ENCODE measurements around the gene CPNE4. TPM values are rescaled to one million over a fixed set of nuclear protein-coding genes. Genes with fewer than 3 reads are reported as not detected.

Gene CPNE4
- total and polyA plus RNA-seq, 7 experiments from 2014 or later: not detected

GRCh38 chr3:131544557-131544956 lies 490.3 kb downstream of the CPNE4 start:
- DNase-seq (no peak), ATAC-seq (no peak)
- intact Hi-C loops (cut with micrococcal nuclease): no loop called here
- H3K27me3 ChIP-seq (ENCODE audit: control insufficient read depth in 2 of 2, insufficient read depth in 2 of 2, low read length in 2 of 2): no peaks in the 10 kb centered on the region
- H3K36me3 ChIP-seq (ENCODE audit: control insufficient read depth in 2 of 3, insufficient read depth in 3 of 3, low read length in 3 of 3): no peaks in the 10 kb centered on the region
- no peaks in the 10 kb centered on the region for H3K4me1 ChIP-seq (ENCODE audit: control insufficient read depth in 2 of 2, insufficient read depth in 2 of 2, low read length in 2 of 2)
- ChIA-PET POLR2A (no interaction called here), CTCF (no interaction called here)
- H3K4me3 ChIP-seq (ENCODE audit: low read length): no peak overlapping the region
- H3K27ac Mint-ChIP-seq: no peak overlapping the region
- no peaks in the 10 kb centered on the region for H3K4me1 Mint-ChIP-seq
- H3K27me3 Mint-ChIP-seq: peaks cover 23 to 38% (median 26%) of the 10 kb centered on the region in 5 donors
- no peak overlapping the region for H3K27ac ChIP-seq (ENCODE audit: low read depth, low read length)
- H3K9me3 Mint-ChIP-seq: no peaks in the 10 kb centered on the region
- no peak overlapping the region for H3K4me3 Mint-ChIP-seq
- H3K9me3 ChIP-seq (ENCODE audit: control insufficient read depth in 2 of 3, low read length in 3 of 3): no peaks in the 10 kb centered on the region
- no peaks in the 10 kb centered on the region for H3K36me3 Mint-ChIP-seq

GRCh38 chr3:131543714-131544113 lies 491.1 kb downstream of the CPNE4 start:
- H3K4me1 Mint-ChIP-seq: no peaks in the 10 kb centered on the region
- CTCF ChIA-PET: no interaction called here
- ATAC-seq: no peak

DNA sequence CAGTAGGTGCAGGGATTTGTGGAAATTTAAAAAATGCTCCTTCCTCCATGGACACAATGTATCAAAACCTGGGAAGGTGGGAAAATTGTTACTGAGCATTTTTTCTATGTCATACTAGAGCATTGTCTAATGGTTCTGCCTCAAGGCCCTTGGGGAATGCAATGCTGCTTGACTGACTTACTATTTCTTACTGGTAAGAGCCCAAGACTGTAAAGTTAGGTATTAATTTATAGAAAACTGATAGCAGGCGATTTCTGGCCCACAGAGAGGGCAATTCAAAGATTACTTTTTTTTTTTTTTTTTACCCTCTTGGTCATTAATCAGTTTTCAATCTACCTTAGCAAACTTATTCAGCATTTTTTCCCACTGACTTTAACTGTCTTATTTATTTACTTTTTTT lies 493.5 kb downstream of the CPNE4 start:
- H3K27me3 Mint-ChIP-seq: peaks cover 16 to 31% (median 30%) of the 10 kb centered on the region in 5 donors
- H3K4me3 ChIP-seq (ENCODE audit: low read length): no peak overlapping the region
- H3K27ac ChIP-seq (ENCODE audit: low read depth, low read length): no peak overlapping the region
- ATAC-seq: no peak
- no peak for DNase-seq
- H3K27ac Mint-ChIP-seq: no peak overlapping the region
- H3K36me3 ChIP-seq (ENCODE audit: control insufficient read depth in 2 of 3, insufficient read depth in 3 of 3, low read length in 3 of 3): no peaks in the 10 kb centered on the region
- CTCF ChIA-PET: no interaction called here
- no peaks in the 10 kb centered on the region for H3K9me3 Mint-ChIP-seq
- no peak overlapping the region for H3K4me3 Mint-ChIP-seq
- no peaks in the 10 kb centered on the region for H3K4me1 ChIP-seq (ENCODE audit: control insufficient read depth in 2 of 2, insufficient read depth in 2 of 2, low read length in 2 of 2)
- no peaks in the 10 kb centered on the region for H3K27me3 ChIP-seq (ENCODE audit: control insufficient read depth in 2 of 2, insufficient read depth in 2 of 2, low read length in 2 of 2)
- intact Hi-C loops (cut with micrococcal nuclease): no loop called here
- POLR2A ChIA-PET: no interaction called here
- H3K36me3 Mint-ChIP-seq: no peaks in the 10 kb centered on the region
- H3K9me3 ChIP-seq (ENCODE audit: control insufficient read depth in 2 of 3, low read length in 3 of 3): no peaks in the 10 kb centered on the region
- no peaks in the 10 kb centered on the region for H3K4me1 Mint-ChIP-seq

More at GRCh38 chr3:131543714-131544113, 491.1 kb downstream of the CPNE4 start:
- Histone ChIP-seq H3K9me3 (ENCODE audit: control insufficient read depth in 2 of 3, low read length in 3 of 3) (no peaks in the 10 kb centered on the region), H3K4me3 (ENCODE audit: low read length) (no peak overlapping the region), H3K36me3 (ENCODE audit: control insufficient read depth in 2 of 3, insufficient read depth in 3 of 3, low read length in 3 of 3) (no peaks in the 10 kb centered on the region), H3K27ac (ENCODE audit: low read depth, low read length) (no peak overlapping the region), H3K4me1 (ENCODE audit: control insufficient read depth in 2 of 2, insufficient read depth in 2 of 2, low read length in 2 of 2) (no peaks in the 10 kb centered on the region), H3K27me3 (ENCODE audit: control insufficient read depth in 2 of 2, insufficient read depth in 2 of 2, low read length in 2 of 2) (no peaks in the 10 kb centered on the region)
- POLR2A ChIA-PET: no interaction called here
- no peak overlapping the region for H3K4me3 Mint-ChIP-seq
- no peak for DNase-seq
- H3K27ac Mint-ChIP-seq: no peak overlapping the region
- peaks cover 23 to 36% (median 29%) of the 10 kb centered on the region in 5 donors for H3K27me3 Mint-ChIP-seq
- intact Hi-C loops (cut with micrococcal nuclease): no loop called here
- H3K9me3 Mint-ChIP-seq: no peaks in the 10 kb centered on the region
- no peaks in the 10 kb centered on the region for H3K36me3 Mint-ChIP-seq

- ATAC-seq: no peak
Measured at GRCh38 chr3:131540821-131541220, 494.0 kb downstream of the CPNE4 start.

DNA sequence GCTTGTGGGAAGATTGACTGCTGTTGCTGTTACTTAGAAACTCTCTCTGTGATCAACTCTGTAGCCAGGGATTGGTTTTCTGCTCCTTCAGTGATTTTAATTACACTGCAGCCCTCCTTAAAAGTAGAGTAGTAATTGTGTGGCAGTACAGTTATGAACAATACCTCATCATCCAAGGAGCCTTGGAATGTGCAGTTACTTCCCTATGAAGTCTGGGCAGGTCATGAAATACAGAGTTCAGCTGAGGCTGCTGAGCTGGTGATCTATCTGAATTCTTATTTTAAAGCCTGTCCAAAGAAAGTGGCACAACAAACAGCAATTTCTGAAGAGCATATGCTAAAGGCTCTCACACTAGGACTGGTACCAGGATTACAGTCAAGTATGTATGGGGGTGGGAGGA lies 494.7 kb downstream of the CPNE4 start:
- H3K4me1 ChIP-seq (ENCODE audit: control insufficient read depth in 2 of 2, insufficient read depth in 2 of 2, low read length in 2 of 2): no peaks in the 10 kb centered on the region
- no peak overlapping the region for H3K27ac ChIP-seq (ENCODE audit: low read depth, low read length)
- H3K27me3 Mint-ChIP-seq: peaks cover 24 to 37% (median 33%) of the 10 kb centered on the region in 5 donors
- no peak overlapping the region for H3K4me3 ChIP-seq (ENCODE audit: low read length)
- H3K27ac Mint-ChIP-seq: no peak overlapping the region
- ATAC-seq (no peak), DNase-seq (no peak)
- intact Hi-C loops (cut with micrococcal nuclease): no loop called here
- CTCF ChIA-PET: no interaction called here
- no peak overlapping the region for H3K4me3 Mint-ChIP-seq
- H3K36me3 ChIP-seq (ENCODE audit: control insufficient read depth in 2 of 3, insufficient read depth in 3 of 3, low read length in 3 of 3): no peaks in the 10 kb centered on the region
- H3K36me3 Mint-ChIP-seq: no peaks in the 10 kb centered on the region
- no peaks in the 10 kb centered on the region for H3K4me1 Mint-ChIP-seq
- no peaks in the 10 kb centered on the region for H3K9me3 ChIP-seq (ENCODE audit: control insufficient read depth in 2 of 3, low read length in 3 of 3)
- POLR2A ChIA-PET: no interaction called here
- H3K9me3 Mint-ChIP-seq: no peaks in the 10 kb centered on the region
- no peaks in the 10 kb centered on the region for H3K27me3 ChIP-seq (ENCODE audit: control insufficient read depth in 2 of 2, insufficient read depth in 2 of 2, low read length in 2 of 2)

More at GRCh38 chr3:131540821-131541220, 494.0 kb downstream of the CPNE4 start:
- Histone ChIP-seq H3K27me3 (ENCODE audit: control insufficient read depth in 2 of 2, insufficient read depth in 2 of 2, low read length in 2 of 2) (no peaks in the 10 kb centered on the region), H3K4me3 (ENCODE audit: low read length) (no peak overlapping the region), H3K36me3 (ENCODE audit: control insufficient read depth in 2 of 3, insufficient read depth in 3 of 3, low read length in 3 of 3) (no peaks in the 10 kb centered on the region), H3K27ac (ENCODE audit: low read depth, low read length) (no peak overlapping the region), H3K9me3 (ENCODE audit: control insufficient read depth in 2 of 3, low read length in 3 of 3) (no peaks in the 10 kb centered on the region), H3K4me1 (ENCODE audit: control insufficient read depth in 2 of 2, insufficient read depth in 2 of 2, low read length in 2 of 2) (no peaks in the 10 kb centered on the region)
- H3K9me3 Mint-ChIP-seq: no peaks in the 10 kb centered on the region
- no peaks in the 10 kb centered on the region for H3K4me1 Mint-ChIP-seq
- no peaks in the 10 kb centered on the region for H3K36me3 Mint-ChIP-seq
- no peak for DNase-seq
- H3K27me3 Mint-ChIP-seq: peaks cover 21 to 35% (median 31%) of the 10 kb centered on the region in 5 donors
- intact Hi-C loops (cut with micrococcal nuclease): no loop called here
- no peak overlapping the region for H3K4me3 Mint-ChIP-seq
- no peak overlapping the region for H3K27ac Mint-ChIP-seq
- ChIA-PET POLR2A (no interaction called here), CTCF (no interaction called here)

DNA sequence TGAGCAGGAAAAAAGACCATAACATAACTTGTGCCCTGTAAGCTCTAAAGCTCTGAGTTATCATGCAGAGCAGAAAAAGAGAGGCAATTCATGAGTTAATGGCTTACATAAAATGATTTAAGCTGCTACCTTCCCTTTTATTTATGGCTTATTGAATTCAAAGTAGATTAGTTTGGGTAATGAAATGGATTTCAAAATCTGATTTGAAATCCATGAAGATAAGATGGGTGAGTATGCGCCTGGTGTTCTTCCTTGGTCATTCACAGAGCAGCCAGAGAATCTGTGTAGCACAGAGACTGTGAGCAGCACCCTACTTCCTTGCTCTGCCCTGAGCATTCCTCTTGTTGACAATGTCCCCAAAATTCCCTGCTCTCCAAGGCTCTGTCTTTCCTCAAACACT lies 495.8 kb downstream of the CPNE4 start:
- no peak overlapping the region for H3K4me3 Mint-ChIP-seq
- H3K4me1 Mint-ChIP-seq: no peaks in the 10 kb centered on the region
- Histone ChIP-seq H3K4me1 (ENCODE audit: control insufficient read depth in 2 of 2, insufficient read depth in 2 of 2, low read length in 2 of 2) (no peaks in the 10 kb centered on the region), H3K9me3 (ENCODE audit: control insufficient read depth in 2 of 3, low read length in 3 of 3) (no peaks in the 10 kb centered on the region), H3K27ac (ENCODE audit: low read depth, low read length) (no peak overlapping the region), H3K36me3 (ENCODE audit: control insufficient read depth in 2 of 3, insufficient read depth in 3 of 3, low read length in 3 of 3) (no peaks in the 10 kb centered on the region), H3K27me3 (ENCODE audit: control insufficient read depth in 2 of 2, insufficient read depth in 2 of 2, low read length in 2 of 2) (no peaks in the 10 kb centered on the region), H3K4me3 (ENCODE audit: low read length) (no peak overlapping the region)
- ATAC-seq: no peak
- no peak for DNase-seq
- intact Hi-C loops (cut with micrococcal nuclease): no loop called here
- no peaks in the 10 kb centered on the region for H3K9me3 Mint-ChIP-seq
- H3K27ac Mint-ChIP-seq: no peak overlapping the region
- H3K27me3 Mint-ChIP-seq: peaks cover 22 to 41% (median 31%) of the 10 kb centered on the region in 5 donors
- CTCF ChIA-PET: no interaction called here
- H3K36me3 Mint-ChIP-seq: no peaks in the 10 kb centered on the region
- POLR2A ChIA-PET: no interaction called here

- Histone ChIP-seq H3K4me1 (ENCODE audit: control insufficient read depth in 2 of 2, insufficient read depth in 2 of 2, low read length in 2 of 2) (no peaks in the 10 kb centered on the region), H3K27me3 (ENCODE audit: control insufficient read depth in 2 of 2, insufficient read depth in 2 of 2, low read length in 2 of 2) (no peaks in the 10 kb centered on the region), H3K36me3 (ENCODE audit: control insufficient read depth in 2 of 3, insufficient read depth in 3 of 3, low read length in 3 of 3) (no peaks in the 10 kb centered on the region), H3K9me3 (ENCODE audit: control insufficient read depth in 2 of 3, low read length in 3 of 3) (no peaks in the 10 kb centered on the region), H3K4me3 (ENCODE audit: low read length) (no peak overlapping the region), H3K27ac (ENCODE audit: low read depth, low read length) (no peak overlapping the region)
- no peaks in the 10 kb centered on the region for H3K36me3 Mint-ChIP-seq
- no peaks in the 10 kb centered on the region for H3K4me1 Mint-ChIP-seq
- H3K27me3 Mint-ChIP-seq: peaks cover 25 to 45% (median 33%) of the 10 kb centered on the region in 5 donors
- POLR2A ChIA-PET: no interaction called here
- CTCF ChIA-PET: interaction anchor here (0.6 kb wide), 1 partner anchor 19 kb away, joined by 4 read pairs; no protein-coding TSS in a partner anchor
- H3K4me3 Mint-ChIP-seq: no peak overlapping the region
- no peak overlapping the region for H3K27ac Mint-ChIP-seq
- DNase-seq (no peak), ATAC-seq (no peak)
- peaks cover 0 to 2% (median 0%) of the 10 kb centered on the region in 11 donors for H3K9me3 Mint-ChIP-seq
- intact Hi-C loops (cut with micrococcal nuclease): no loop called here
Measured at GRCh38 chr3:131537531-131537930, 497.3 kb downstream of the CPNE4 start.
